Breast epithelium (tissue), 4 donors: ENCODE measurements around the gene NAXE. TPM values are rescaled to one million over a fixed set of nuclear protein-coding genes. Genes with fewer than 3 reads are reported as not detected.

Experiments used
- DNase-seq, 2 donors: peaks; one replicate each; pipeline ENCODE4 v3.0.0-alpha.2; 2019; ENCODE audit warnings: low spot score in 2 of 2
- H3K27ac ChIP-seq, 2 donors: fragments of 200-600 bp; sonication (generic) in 1 of 2; one replicate each; pipeline ENCODE4 v1.5.1; 2016 to 2019; ENCODE audit warnings: mild to moderate bottlenecking in 1 of 2
- H3K27me3 ChIP-seq, 2 donors: fragments of 200-600 bp; sonication (generic) in 1 of 2; one replicate each; pipeline versions ENCODE4 v1.5.1 to v1.6.0; 2017 to 2019; ENCODE audit warnings: control low read depth in 1 of 2, mild to moderate bottlenecking in 1 of 2
- H3K36me3 ChIP-seq: fragments of 200-600 bp; one replicate; pipeline ENCODE4 v1.5.1; 2019
- H3K4me1 ChIP-seq, 2 donors: fragments of 200-600 bp; sonication (generic); one replicate each; pipeline ENCODE4 v1.5.1; 2016 to 2019; ENCODE audit warnings: control low read depth in 1 of 2
- H3K4me3 ChIP-seq, 3 donors: fragments of 200-600 bp; sonication (generic); 1 replicate in 2 of 3; 2 replicates in 1 of 3; pipeline ENCODE4 v1.5.1; 2016 to 2019; ENCODE audit warnings: mild to moderate bottlenecking in 3 of 3, moderate library complexity in 2 of 3
- H3K9me3 ChIP-seq, 2 donors: fragments of 200-600 bp; sonication (generic) in 1 of 2; one replicate each; pipeline ENCODE4 v1.5.1; 2016 to 2019; ENCODE audit warnings: control low read depth in 1 of 2
- POLR2A ChIP-seq: fragments of 450-650 bp; IDR thresholded peaks from one replicate; pipeline ENCODE4 v1.6.1; 2016; ENCODE audit warnings: antibody characterized with exemption, mild to moderate bottlenecking, moderate library complexity
- POLR2AphosphoS5 ChIP-seq, 3 donors: sonication (generic); formaldehyde crosslinking; IDR thresholded peaks; one replicate each; pipeline ENCODE4 v1.6.1; 2017; ENCODE audit warnings: antibody characterized with exemption in 3 of 3
- intact Hi-C: fragments of 100-400 bp; cut with DNase I; formaldehyde crosslinking; loops from one replicate; pipeline ENCODE4 v1.15.1; 2023; ENCODE audit warnings: low total_unique reads
- total RNA-seq, 3 donors: library from RNA; depleted of rRNA; stranded (reverse); fragments of >200 nt; gene quantifications; one replicate each; pipeline ENCODE4 v1.1.0, GENCODE V29; 2016
- TF ChIP-seq, protein P1 (sequence below), 3 donors: fragments of 450-650 bp; IDR thresholded peaks; one replicate each; pipeline ENCODE4 v1.5.1; 2016 to 2017; ENCODE audit warnings: antibody characterized with exemption in 3 of 3, mild to moderate bottlenecking in 3 of 3, moderate library complexity in 3 of 3

The NAXE gene
- total RNA-seq, 3 donors from 2014 or later, result 70.4 to 90.5 (median 75.5) TPM

GRCh38 chr1:156547982-156548381 is 43.6 kb upstream of the NAXE start:
- intact Hi-C loops, result no loop called here

DNA sequence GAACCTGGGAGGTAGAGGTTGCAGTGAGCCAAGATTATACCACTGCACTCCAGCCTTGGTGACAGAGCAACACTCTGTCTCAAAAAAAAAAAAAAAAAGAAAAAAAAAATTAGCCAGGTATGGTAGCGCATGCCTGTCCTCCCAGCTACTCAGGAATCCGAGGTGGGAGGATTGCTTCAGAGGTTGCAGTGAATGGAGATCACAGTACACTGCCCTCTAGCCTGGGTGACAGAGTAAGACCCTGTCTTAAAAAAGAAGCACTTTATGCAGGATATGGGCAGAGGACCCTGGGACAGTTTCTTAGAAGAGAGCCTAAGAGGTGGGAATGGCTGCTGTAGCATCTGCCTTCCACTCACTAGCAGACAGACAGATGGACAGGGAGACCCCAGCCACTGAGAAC is 42.2 kb upstream of the NAXE start:
- Histone ChIP-seq H3K36me3 (no peaks in the 10 kb centered on the region), H3K27me3 (no peaks in the 10 kb centered on the region), H3K27ac (no peak overlapping the region), H3K4me1 (no peaks in the 10 kb centered on the region), H3K4me3 (no peak overlapping the region), H3K9me3 (no peaks in the 10 kb centered on the region)
- no peak for DNase-seq
- intact Hi-C loops, result no loop called here
- TF ChIP-seq, protein P1, sequence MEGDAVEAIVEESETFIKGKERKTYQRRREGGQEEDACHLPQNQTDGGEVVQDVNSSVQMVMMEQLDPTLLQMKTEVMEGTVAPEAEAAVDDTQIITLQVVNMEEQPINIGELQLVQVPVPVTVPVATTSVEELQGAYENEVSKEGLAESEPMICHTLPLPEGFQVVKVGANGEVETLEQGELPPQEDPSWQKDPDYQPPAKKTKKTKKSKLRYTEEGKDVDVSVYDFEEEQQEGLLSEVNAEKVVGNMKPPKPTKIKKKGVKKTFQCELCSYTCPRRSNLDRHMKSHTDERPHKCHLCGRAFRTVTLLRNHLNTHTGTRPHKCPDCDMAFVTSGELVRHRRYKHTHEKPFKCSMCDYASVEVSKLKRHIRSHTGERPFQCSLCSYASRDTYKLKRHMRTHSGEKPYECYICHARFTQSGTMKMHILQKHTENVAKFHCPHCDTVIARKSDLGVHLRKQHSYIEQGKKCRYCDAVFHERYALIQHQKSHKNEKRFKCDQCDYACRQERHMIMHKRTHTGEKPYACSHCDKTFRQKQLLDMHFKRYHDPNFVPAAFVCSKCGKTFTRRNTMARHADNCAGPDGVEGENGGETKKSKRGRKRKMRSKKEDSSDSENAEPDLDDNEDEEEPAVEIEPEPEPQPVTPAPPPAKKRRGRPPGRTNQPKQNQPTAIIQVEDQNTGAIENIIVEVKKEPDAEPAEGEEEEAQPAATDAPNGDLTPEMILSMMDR (IDR thresholded peaks at IDR 0.05), result no peak
- no peak for TF ChIP-seq POLR2A
- no peak for TF ChIP-seq POLR2AphosphoS5 (IDR thresholded peaks at IDR 0.05)

More at GRCh38 chr1:156547982-156548381, 43.6 kb upstream of the NAXE start:
- TF ChIP-seq POLR2AphosphoS5 (IDR thresholded peaks at IDR 0.05) (no peak), POLR2A (no peak)
- TF ChIP-seq, protein P1 (IDR thresholded peaks at IDR 0.05), result no peak
- H3K9me3 ChIP-seq, result no peaks in the 10 kb centered on the region
- no peaks in the 10 kb centered on the region for H3K4me1 ChIP-seq
- no peaks in the 10 kb centered on the region for H3K27me3 ChIP-seq
- no peak for DNase-seq
- H3K4me3 ChIP-seq, result no peak overlapping the region
- no peak overlapping the region for H3K27ac ChIP-seq
- no peaks in the 10 kb centered on the region for H3K36me3 ChIP-seq

GRCh38 chr1:156549831-156550230 is 41.7 kb upstream of the NAXE start:
- intact Hi-C loops, result no loop called here
- Histone ChIP-seq H3K9me3 (no peaks in the 10 kb centered on the region), H3K27ac (no peak overlapping the region), H3K4me1 (no peaks in the 10 kb centered on the region), H3K4me3 (no peak overlapping the region), H3K27me3 (no peaks in the 10 kb centered on the region), H3K36me3 (no peaks in the 10 kb centered on the region)
- no peak for TF ChIP-seq POLR2AphosphoS5 (IDR thresholded peaks at IDR 0.05)
- TF ChIP-seq, protein P1 (IDR thresholded peaks at IDR 0.05), result no peak
- no peak for TF ChIP-seq POLR2A
- DNase-seq, result no peak

DNA sequence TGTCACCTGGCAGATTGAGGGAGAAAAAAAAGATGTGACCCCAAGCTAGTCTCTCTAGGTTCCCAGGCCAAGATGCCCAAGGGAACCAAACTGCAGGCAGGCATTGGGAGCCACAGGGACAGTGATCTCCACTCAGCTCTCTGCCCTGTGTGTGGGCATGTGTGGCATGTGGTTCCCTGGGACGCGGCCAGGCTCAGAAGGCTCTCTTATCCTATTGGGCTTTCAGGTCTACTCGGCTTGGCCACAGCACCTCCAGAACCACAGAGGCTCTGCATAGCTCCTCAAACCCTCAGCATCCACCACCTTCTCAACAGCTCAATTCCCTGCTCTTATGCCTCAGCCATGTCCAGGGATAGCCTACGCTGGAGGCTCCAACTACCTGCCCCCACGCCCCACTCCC is 41.2 kb upstream of the NAXE start:
- no peak for TF ChIP-seq POLR2A
- TF ChIP-seq POLR2AphosphoS5 (IDR thresholded peaks at IDR 0.05), result no peak
- TF ChIP-seq, protein P1 (IDR thresholded peaks at IDR 0.05), result no peak
- Histone ChIP-seq H3K27me3 (no peaks in the 10 kb centered on the region), H3K9me3 (no peaks in the 10 kb centered on the region), H3K4me3 (no peak overlapping the region), H3K27ac (no peak overlapping the region), H3K4me1 (no peaks in the 10 kb centered on the region), H3K36me3 (no peaks in the 10 kb centered on the region)
- intact Hi-C loops, result no loop called here
- no peak for DNase-seq

- no peaks in the 10 kb centered on the region for H3K4me1 ChIP-seq
- intact Hi-C loops, result no loop called here
- H3K4me3 ChIP-seq, result no peak overlapping the region
- no peak overlapping the region for H3K27ac ChIP-seq
- no peaks in the 10 kb centered on the region for H3K36me3 ChIP-seq
- TF ChIP-seq, protein P1 (IDR thresholded peaks at IDR 0.05), result no peak
- TF ChIP-seq POLR2AphosphoS5 (IDR thresholded peaks at IDR 0.05) (no peak), POLR2A (no peak)
- H3K27me3 ChIP-seq, result no peaks in the 10 kb centered on the region
- H3K9me3 ChIP-seq, result no peaks in the 10 kb centered on the region
- no peak for DNase-seq
Measured at GRCh38 chr1:156551066-156551643, 40.4 kb upstream of the NAXE start.
